HuH-7.5 (cell line): ENCODE measurements around the gene REM1.
"Not testable (repeated sequence)": the region's sequence is repeated elsewhere in the genome, so short reads cannot be mapped to it uniquely, and the experiment has no call there.

Experiments used
- DNase-seq: peaks from one replicate; pipeline ENCODE4 v3.0.0; 2011; ENCODE audit warnings: low spot score

REM1 gene

GRCh38 chr20:31485450-31486339, 10.6 kb downstream of the REM1 start:
- no peak for DNase-seq

DNA sequence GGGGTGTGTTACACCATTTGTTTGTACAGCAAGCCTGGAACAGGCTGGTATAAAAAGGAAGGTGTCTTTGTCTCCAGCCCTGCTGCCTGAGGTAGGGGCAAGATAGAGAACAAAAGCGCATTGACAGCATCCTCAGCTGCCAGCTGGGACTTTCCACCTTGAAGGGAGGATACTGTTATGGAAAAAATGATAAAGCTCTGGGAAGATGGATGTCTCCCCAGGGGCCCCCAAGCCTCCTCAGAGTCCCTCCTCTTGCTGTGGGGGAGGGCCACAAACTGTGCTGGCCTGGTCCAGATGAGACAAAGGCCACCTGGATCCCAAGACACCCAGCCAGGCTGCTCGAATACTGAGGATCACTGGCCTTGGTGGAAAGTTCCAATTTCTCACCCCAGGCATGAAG, 13.0 kb downstream of the REM1 start:
- no peak for DNase-seq

- no peak for DNase-seq
These were observed 14.1 kb downstream of the REM1 start for GRCh38 chr20:31489152-31489551.

- no peak for DNase-seq
These were observed 15.7 kb downstream of the REM1 start for GRCh38 chr20:31490752-31491151.

DNA sequence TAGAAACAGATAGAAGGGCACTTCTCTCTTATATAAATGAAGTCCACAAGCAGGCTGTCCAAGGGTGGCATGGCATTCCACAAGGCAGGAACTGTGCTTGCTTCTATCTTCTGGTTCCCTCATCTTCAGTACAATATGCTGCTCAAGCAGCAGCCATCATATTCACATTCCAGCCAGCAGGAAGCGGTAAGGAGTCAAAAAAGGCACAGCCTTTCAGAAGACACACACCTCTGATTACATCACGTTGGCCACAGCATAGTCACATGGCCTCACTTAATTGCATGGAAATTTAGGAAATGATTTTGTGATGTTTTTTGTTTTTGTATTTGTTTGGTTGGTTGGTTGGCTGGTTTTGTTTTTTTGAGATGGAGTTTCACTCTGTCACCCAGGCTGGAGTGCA, 19.0 kb downstream of the REM1 start:
- no peak for DNase-seq

DNA sequence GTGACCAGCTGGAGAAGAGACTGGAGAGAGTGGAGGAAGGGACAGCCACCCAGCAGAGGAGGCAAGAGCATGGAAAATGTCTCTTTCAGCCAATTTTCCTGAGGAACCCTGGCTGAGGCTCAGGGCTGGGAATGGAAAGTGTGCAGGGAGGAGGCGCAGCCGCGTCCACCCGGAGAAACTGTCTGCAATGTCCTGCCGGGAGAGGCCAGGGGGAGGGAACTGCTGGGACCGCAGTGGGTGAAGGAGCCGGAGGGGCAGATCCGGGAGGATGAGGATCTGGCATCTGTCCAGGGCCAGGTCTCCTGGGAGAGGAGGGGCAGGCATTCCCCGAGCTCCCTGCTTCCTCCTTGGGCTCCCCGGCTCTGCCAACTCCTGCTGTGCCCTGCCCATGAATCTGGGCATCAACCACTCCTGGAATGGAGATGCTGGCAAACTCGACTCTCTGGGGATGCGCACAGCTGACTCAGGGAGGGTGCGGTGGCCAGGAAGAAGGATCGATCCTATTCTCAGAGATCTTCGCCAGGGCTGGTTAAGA, 21.7 kb downstream of the REM1 start:
- no peak for DNase-seq

GRCh38 chr20:31497838-31498540, 22.9 kb downstream of the REM1 start:
- DNase-seq: no peak

GRCh38 chr20:31500527-31500926, 25.4 kb downstream of the REM1 start:
- no peak for DNase-seq

GRCh38 chr20:31502884-31503673, 28.0 kb downstream of the REM1 start:
- peak; percentile 80 for DNase-seq

DNA sequence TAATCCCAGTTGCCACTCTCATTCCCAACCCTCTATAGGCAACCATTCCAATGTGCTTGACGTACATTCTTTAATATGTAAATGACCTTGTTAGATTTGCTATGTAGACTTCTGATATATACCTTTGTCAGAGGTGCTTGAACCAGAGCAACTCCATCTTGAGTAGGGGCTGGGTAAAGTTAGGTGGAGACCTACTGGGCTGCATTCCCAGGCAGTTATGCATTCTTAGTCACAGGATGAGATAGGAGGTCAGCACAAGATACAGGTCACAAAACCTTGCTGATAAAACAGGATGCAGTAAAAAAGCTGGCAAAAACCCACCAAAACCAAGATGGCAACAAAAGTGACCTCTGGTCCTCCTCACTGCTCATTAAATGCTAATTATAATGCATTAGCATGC, 30.8 kb downstream of the REM1 start:
- DNase-seq: no peak

- DNase-seq: no peak
These were observed 33.6 kb downstream of the REM1 start for GRCh38 chr20:31508517-31509244.

GRCh38 chr20:31514154-31515071, 39.3 kb downstream of the REM1 start, which contains the start of gene HM13:
HM13 (plus strand) TSS chr20:31514442; CDS start chr20:31514552, 110 bp downstream.
- DNase-seq: peak; percentile 97

GRCh38 chr20:31515072-31515774, 40.1 kb downstream of the REM1 start:
- DNase-seq: no peak

DNA sequence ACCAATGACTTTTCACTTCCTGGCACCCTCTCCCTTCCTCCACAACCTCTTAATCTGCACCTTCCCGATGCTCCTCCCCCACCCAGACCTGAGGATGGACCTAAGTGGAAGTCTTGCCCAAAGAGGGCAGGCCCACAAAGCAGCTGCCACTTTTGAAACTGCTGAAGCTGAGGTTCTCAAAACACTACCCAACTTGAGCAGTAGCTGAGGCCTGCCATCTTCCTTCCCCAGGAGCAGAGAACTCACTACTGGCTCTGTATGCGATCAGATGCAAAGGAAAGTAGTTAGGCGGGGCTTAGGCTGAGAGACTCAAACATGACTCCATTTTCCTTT, 40.7 kb downstream of the REM1 start:
- no peak for DNase-seq

GRCh38 chr20:31516166-31516565, 41.1 kb downstream of the REM1 start:
- no peak for DNase-seq

GRCh38 chr20:31516651-31517050, 41.6 kb downstream of the REM1 start:
- DNase-seq: no peak

DNA sequence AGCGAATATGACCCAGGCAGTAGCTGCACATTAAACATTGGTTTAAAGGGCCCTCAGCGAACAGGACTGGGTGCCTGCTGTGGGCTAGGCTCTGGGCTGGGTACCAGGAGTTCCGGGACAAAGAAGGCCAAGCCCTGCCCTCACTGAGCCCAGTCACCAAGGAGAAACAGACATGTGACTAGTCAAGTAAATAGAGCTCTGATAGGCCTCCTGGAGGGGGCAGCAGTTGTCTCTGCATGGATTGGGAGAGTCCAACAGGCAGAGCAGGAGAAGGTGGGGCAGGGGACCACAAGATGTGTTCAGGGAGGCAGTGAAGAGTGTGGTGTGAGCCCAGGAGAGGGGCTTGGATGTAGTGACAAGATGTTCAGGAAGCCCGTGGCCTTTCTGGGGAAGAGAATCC, 42.3 kb downstream of the REM1 start:
- peak; percentile 60 for DNase-seq

DNA sequence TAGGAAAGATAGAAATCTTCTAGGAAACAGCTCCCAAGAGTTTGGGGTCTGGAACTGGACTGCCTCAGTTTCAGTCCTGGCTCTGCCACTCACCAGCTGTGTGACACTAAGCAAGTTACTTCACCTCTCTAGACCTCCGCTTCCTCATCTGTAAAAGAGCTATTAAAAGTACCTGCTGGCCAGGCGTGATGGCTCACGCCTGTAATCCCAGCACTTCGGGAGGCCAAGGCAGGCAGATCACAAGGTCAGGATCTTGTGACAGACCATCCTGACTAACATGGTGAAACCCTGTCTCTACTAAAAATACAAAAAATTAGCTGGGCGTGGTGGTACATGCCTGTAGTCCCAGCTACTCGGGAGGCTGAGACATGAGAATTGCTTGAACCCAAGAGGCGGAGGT, 46.2 kb downstream of the REM1 start:
- DNase-seq: not testable (repeated sequence)

GRCh38 chr20:31522731-31523130, 47.6 kb downstream of the REM1 start:
- DNase-seq: no peak
